Measurements from ENCODE around the gene BAZ2B.

GRCh38 chr2:159275111-159275510 is 341.2 kb downstream of the BAZ2B start:
- TF ChIP-seq FOXA1 (IDR thresholded peaks at IDR 0.05) (no peak), TARDBP (IDR thresholded peaks at IDR 0.05) (no peak), ZNF384 (IDR thresholded peaks at IDR 0.05) (no peak), CTBP1 (IDR thresholded peaks at IDR 0.05; ENCODE audit: borderline replicate concordance) (no peak), NFRKB (IDR thresholded peaks at IDR 0.05) (no peak), SP1 (IDR thresholded peaks at IDR 0.05) (no peak), FOXM1 (IDR thresholded peaks at IDR 0.05; ENCODE audit: borderline replicate concordance) (no peak), FOXK2 (IDR thresholded peaks at IDR 0.05) (no peak)
